Measurements from ENCODE around the gene ADCY6.

ADCY6 gene

DNA sequence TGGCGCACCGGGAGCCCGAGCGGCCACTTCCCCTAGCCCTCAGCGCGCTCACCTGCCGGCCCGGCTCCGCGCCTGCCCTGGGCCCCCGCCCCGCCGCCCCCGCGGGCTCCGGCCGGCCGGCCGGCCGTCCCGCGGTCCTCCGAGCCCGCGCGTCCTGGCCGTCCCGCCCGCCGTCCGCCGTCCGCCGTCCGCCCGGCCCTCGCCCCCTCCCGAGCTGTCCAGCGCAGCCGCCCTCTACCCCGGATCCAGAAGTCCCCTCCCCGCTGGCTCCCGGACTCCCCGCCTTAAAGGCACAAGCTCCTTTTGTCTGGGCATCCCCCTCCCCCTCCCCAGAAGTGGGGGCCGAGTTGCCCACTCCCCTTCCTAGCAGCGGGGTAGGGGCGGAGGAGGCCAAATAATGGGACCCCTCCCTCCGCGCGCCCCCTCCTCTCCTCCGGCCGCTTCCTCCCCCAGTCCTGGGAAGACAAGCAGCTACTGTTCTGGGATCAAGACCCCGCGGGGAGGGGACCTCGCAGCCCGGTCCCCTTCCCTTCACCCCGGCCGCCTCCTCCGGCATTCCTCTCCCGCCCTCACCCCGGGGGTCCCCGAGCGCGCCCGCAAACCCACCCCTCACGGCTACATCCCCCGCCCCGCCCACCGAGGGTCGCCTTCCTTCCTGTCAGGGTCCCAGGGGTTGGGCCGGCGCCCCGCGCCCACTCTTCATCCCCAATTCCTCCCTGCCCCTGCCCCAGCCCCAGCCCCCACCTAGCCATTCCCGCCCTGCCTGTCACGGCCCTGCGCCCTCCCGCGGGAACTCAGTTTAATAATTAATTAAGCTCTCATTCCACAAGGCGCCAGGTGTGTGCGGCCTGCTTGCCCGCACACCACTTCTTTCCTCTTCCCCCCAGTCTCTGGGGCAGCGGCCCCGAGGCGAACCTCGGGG, at the start of gene ADCY6:
ADCY6 (minus strand) TSS at position 236 of the 922 bp plus-strand sequence. CDS start 5,655 bp downstream, outside the sequence.
- DNase-seq: peak; percentile 23

DNA sequence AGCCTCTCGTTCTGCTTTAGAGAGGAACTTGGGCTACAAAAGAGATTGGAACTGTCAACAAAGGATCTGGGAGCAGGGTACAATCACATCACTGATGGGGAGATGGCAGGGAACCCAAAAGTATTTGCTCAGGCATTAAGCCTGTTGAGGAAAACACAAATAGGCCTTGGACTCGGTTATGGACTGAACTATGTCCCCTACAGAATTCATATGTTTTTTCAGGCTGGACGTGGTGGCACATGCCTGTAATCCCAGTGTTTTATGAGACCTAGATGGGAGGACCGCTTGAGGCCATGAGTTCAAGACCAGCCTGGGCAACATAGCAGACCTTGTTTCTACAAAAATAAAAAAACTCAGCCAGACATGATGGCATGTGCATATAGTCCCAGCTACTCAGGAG, 49.2 kb upstream of the ADCY6 start:
- DNase-seq: no peak

DNA sequence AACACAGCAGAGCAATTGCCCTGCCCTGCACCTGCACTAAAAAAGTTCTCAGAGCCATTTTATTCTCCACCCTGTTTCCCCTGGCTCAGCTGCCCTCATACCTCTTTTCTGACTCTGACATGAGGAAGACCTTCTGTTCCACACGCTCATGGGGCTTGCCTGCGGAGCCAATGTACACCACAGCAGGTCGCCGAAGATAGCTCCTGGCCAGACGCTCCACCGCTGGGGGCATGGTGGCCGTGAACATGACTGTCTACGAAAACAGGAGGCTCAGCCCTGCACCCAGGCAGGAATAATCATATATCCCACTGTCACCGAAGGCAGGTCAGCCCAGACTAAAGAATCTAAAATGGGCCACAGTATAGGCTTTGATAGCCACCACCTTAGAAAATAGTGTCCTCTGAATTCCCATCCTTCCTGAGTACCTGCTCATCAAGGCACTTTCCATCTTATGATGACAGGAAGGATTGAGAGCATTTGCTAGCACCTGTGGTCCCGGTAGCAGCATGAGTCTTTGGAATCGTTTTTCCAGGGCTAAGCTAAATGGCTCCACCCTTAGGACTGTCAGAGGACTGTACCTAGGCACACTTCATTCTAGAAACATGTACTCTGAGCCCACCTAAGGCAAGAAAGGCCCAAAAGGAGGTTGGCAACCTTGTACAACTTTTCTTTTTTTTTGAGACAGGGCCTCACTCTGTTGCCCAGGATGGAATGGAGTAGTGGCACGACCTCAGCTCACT, 43.6 kb upstream of the ADCY6 start:
- DNase-seq: no peak

DNA sequence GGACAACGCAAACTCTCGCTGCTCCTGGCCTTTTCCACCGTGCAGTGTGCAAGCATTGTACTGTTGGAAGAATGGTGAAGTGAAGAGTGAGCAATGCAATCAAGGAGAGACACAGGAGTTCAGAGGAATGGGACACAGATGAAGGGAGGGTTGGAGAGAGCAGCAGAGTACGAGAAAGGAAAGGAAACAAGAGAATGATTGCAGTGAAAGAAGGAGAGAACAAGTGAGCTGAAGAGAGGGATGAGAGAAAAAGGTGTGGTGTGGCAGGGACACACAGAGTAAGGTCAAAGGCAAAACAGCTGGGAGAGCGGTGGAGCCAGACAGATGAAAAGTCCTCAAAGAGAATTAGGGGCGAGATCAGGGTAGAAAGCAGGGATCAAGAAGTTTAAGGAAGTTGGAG, 42.4 kb upstream of the ADCY6 start:
- no peak for DNase-seq

DNA sequence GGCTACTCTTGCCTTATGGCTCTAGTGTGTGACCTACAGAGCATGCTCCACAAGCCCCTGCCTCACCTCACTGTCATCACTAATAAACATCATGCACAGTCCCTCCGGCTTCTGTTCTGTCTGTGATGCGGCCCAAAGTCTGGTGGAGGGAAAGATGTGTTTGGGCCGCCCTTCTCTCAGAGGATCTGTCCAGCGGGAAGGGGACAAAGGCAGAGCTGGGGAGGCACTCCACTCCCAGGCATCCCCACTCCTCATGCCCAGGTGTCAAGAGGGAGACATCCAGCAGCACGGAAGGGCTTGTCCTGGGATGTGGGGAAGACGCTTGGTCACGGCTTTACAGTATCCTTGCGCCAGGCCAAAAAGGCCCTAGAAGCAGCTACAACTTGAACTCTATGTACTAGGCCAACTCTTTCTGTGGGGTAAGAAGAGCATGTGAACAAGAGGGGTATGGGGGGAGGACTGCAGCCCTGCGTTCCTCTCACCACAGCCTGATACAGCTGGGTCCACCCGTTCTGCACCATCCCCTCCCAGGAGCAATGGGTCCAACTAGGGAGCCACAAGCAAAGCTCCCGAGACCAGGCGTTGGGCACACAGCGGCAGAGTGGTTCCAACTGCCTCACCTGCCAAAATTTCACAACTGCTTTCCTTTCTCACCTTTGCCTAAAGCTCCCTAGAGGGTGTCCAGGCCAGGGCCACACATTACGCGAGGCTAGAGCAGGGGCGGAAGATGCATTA, 40.1 kb upstream of the ADCY6 start:
- no peak for DNase-seq

DNA sequence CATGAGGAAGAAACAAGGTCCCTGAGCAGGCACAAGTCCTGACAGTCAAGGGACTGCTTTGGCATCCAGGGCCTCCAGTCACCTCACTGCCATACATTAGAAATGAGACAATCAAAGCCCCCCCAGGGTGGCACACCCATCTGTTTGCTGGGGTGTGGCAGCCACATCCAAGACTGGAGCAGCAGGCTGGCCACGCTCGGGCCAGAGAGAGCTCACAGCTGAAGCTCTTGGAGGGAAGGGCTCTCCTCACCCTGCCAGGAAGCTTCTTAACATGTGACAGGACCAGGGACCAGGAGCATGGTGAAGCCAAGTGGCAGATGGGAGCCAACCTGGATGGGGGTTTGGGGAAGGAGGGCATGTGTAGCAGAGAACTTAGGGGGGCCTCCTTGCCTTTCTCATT, 39.4 kb upstream of the ADCY6 start:
- DNase-seq: no peak

DNA sequence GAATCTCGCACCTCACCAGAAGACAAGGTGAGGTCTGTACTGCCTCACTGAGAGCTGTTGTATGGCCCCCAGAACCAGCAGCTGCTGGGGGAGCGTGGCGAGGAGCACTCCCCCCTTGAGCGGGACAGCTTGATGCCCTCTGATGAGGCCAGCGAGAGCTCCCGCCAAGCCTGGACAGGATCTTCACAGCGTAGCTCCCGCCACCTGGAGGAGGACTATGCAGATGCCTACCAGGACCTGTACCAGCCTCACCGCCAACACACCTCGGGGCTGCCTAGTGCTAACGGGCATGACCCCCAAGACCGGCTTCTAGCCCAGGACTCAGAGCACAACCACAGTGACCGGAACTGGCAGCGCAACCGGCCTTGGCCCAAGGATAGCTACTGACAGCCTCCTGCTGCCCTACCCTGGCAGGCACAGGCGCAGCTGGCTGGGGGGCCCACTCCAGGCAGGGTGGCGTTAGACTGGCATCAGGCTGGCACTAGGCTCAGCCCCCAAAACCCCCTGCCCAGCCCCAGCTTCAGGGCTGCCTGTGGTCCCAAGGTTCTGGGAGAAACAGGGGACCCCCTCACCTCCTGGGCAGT, 38.7 kb upstream of the ADCY6 start:
- no peak for DNase-seq

DNA sequence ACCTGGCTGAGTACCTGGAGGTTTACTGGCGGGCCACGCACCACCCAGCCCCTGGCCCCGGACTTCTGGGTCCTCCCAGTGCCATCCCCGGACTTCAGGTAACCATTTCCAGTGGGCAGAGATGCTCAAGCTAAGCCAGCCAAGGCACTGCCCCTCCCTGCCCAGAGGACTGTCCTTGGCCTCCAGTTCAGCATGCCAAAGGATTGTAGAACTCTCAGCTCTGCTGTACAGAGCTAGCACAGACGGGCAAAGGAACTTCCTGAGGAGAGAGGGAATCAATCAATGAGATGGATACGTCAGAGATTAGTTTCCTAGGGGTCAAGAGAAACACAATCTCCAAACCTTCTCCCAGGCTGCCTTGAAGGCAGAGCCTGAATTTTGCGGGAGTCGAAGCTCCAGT, 38.1 kb upstream of the ADCY6 start:
- DNase-seq: no peak

DNA sequence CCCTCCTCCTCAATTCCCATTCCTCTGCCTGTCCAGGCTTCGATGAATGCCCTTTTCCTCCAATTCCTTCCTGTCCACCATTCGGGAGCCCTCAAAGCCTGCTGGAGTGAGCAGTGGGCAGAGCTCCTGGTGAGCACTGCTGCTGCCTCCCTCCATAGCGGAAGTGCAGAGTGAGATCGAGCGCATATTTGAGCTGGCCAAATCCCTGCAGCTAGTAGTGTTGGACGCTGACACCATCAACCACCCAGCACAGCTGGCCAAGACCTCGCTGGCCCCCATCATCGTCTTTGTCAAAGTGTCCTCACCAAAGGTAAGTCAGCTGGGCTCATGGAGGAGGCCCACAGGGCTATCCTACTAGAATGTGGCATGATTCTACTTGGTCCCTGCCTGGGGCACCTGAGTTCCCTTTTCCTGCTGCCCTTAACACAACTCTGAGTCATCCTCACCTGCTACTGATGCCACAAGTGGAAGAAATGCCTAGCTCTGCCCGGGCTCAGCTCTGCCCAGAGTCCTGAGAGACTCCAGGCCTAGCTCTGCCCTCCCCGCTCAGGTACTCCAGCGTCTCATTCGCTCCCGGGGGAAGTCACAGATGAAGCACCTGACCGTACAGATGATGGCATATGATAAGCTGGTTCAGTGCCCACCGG, 37.4 kb upstream of the ADCY6 start:
- DNase-seq: no peak

DNA sequence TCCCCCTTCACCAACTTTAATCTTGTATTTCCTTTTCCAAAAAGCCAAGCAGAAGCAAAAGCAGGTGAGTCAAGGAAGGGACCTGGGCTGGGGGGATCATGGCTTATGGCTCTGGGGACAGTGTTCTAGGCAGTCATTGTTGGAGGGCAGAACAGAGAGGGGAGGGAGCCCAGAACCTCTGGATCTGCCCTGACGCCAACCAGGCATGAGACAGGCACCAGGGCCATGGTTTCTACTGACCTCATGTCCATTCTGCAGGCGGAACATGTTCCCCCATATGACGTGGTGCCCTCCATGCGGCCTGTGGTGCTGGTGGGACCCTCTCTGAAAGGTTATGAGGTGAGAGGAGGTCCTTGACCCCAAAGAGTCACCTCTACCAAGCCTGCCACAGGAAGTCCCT, 36.0 kb upstream of the ADCY6 start:
- DNase-seq: no peak

DNA sequence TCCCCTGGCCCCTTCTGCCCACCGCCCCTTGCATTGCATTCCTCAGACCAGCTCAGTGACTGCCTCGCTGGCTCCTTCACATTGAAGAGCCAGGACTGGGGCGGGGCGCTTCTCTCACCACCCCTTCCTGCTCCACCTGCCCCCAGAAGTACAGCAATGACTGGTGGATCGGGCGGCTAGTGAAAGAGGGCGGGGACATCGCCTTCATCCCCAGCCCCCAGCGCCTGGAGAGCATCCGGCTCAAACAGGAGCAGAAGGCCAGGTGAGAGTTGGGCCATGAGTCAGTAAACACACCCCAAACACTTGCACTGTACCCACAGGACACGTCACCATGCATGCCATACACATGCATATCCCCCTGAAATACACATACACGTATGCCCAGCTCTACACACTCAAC, 35.2 kb upstream of the ADCY6 start:
- no peak for DNase-seq

DNA sequence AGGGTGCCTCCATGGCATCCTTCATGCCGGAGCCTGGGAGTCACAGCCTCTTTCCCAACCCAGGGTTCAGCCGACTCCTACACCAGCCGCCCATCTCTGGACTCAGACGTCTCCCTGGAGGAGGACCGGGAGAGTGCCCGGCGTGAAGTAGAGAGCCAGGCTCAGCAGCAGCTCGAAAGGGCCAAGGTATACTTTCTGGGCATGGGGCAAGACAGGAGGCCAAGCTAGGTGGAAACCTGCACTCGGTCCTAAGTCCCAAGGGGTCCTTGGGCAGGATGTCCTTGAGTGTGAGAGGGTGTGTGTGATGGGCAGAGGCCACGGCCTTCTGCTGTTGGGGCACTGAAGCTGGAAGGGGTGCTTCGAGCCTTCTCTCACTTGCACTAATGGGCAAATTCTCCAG, 34.4 kb upstream of the ADCY6 start:
- DNase-seq: no peak

DNA sequence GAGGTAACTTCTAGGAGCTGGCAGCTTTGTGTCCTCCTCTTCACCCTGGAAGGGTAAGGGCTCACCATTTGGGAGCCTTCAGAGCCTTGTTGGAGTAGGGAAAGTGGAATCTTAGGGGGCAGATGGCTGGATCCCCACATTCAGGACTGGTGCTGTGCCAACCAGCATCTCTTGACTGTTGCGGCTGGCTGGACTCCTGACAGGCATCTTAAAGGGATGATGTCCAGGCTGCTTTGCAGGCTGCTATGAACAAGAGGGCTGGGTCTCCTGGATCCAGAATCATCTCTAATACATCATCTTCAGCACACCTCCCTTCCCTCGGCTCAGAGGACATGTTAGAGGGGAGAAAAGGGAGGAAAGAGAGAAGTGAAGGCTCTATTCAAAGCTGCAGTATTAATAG, 33.8 kb upstream of the ADCY6 start:
- no peak for DNase-seq

DNA sequence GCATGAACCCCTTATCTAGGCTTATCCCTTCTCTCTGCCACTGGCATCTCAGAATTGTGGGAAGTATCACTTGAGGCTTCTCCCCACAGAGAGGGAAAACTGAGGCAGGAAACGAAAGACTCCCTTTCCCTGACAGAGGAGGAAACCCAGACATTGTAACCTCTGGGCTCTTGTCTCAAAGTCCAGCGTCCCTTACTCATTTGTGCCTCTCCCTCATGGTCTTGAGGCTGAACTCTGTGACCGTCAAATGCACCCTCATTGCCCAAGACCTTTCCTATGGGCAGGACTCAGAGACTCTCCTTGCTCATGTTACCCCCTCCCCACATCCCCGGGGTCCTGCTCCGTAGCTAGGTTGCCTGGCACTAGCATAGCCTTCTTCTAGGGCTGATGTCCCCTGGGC, 33.2 kb upstream of the ADCY6 start:
- DNase-seq: no peak

DNA sequence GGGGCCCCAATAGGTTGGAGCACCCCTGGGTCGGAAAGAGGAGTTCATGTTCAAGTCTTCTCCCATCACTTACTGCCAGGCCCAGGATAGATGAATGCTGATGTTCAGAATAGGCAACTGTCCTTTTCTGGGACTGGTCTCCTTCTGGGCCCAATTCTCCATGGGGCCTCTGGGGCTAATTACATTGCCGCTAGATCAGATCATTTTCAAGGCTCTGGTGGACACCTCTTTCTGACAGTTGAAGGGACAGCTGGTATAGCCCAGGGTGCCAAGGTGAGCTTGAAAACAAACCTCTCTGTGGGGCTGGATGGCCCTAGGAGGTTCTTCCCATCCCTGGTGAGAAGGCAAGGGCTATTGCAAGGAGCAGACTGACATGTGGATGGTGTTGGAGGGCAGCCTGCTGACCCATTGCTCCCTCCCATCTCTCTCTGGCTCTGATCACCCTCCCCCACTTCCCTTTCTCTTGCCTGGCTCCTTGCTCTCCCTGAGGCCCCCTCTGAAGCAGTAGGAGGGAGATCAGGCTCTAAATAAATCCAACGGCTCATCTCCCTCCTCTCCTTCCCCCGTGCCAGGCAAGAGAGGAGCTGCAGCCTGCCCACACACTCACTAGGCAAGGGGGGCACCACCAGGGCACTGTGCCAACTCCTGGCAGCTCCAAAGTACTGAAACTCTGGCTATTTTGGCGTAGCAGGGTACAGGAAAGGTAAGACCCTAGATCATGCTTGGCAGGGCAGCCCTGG, 31.3 kb upstream of the ADCY6 start:
- DNase-seq: no peak

DNA sequence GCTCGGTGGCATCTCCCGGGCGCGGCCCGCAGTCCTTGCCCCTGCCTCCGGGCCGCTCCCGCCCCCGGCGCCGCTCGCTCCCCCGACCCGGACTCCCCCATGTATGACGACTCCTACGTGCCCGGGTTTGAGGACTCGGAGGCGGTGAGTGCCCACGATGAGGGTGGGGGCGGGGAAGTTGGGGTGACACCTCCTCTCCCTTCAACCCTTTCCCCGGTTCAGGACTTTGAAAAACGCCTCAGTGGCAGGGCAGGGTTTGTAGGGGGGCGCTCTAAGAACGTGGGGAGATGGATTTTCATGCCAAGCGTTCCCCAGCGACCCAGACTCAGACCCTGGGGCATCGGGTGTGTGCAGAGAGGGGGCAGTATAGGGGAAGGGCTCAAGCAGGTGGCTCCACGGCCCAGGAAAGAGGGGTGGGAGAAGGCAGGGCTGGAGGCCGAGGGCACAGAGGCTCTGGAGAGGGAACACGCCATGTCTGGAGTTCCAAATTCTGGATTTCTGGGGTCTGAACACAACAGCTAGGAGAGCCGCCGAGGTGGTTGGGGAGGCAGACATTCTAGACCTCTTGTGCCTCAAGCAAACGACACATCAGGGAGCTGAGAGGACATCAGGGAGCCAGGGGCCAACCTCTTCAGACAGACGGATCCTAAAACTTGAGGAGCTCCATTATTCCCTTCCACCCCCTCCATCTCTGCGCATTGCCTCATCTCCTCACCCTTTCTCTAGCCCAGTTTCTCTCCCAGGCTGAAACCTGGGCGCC, 30.1 kb upstream of the ADCY6 start:
- no peak for DNase-seq

DNA sequence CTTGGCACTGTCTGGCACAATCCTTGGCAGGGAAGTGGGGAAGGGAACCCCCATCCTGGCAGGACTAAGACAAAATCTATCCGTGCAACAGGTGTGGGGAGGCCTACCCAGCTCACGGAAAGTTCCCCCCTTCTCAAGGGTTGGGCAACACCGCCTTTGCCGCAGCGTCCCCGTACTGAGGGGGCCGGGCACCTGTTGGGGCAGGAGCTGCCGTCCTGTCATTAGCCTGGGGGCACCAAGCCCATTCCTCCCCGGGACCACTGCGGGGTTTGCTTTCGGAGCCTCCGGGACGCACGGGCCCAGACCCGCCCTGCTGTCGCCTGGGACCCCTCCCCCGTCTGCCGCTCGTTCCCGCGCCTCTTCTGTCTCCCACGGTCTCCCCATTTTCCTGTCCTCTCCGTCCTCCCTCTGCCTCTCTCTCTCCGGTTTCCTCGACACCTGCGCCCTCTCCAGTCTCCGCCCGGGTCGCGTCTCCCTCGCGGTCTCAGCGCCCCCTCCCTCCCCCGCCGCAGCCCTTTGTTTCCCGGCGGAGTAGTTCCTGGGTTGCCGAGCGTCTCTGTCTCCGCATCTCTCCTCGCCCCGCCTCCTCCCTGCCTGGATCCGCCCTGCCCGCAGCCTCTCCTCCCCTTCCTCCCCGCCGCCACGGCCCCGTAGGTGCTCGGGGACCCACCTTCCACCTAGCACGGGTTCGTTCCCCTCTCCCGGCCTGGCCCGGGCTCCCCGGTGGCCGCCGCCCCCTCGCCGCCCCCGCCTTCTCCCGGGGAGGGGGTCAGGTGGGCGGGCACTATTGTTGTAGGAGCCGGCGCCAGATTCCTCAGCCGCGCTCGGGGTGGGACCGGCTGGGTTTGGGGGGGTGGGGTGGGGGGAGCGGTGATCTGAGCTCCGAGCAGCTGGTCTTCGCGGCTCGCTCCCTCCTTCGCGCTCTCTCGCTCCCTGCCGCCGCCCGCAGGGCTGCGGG, 29.3 kb upstream of the ADCY6 start, which contains the start of gene CACNB3:
CACNB3 (plus strand) TSS at position 624 of the 958 bp plus-strand sequence. CDS start 434 bp downstream, outside the sequence.
- DNase-seq: peak; percentile 90

DNA sequence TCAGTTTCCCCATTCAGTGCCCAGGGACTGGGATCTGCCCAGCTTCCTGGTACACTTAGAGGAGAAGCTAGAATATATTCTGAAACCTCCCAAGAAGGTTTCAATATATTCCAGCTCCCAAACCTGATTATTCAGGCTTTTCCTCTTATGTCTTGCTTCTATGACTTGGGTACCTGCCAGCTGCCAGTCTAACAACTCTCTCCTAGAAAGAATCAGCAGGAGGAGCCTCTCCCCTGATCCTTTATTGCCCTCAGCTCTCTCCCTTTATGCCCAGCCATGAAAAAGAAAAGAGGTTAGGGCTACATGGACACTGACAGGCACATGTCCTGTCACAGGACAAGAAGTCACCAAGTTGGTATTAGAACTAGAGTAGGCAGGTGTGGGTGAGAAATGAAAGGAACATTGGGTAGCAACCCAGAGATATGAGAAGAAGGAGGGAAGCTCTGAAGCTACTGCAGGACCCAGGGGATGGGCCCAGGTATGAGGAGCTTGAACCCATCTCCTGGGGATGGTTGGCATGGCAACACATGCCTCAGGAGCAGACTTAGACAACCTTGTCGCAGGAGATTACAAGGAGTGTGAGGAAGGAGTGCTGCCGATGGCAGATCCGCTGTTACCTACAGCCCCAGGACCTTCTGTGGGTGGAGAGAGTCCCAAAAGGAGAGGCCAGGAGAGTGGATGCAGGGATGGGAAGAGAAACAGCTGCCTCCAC, 27.4 kb upstream of the ADCY6 start:
- DNase-seq: no peak
